ENCODE data around the gene PIBF1. TPM values are rescaled to one million over a fixed set of nuclear protein-coding genes. Genes with fewer than 3 reads are reported as not detected.
"Not testable (repeated sequence)": the region's sequence is repeated elsewhere in the genome, so short reads cannot be mapped to it uniquely, and the experiment has no call there.

The PIBF1 gene
- total and polyA plus RNA-seq, 7 donors: 6.5 to 24.0 (median 17.7) TPM

DNA sequence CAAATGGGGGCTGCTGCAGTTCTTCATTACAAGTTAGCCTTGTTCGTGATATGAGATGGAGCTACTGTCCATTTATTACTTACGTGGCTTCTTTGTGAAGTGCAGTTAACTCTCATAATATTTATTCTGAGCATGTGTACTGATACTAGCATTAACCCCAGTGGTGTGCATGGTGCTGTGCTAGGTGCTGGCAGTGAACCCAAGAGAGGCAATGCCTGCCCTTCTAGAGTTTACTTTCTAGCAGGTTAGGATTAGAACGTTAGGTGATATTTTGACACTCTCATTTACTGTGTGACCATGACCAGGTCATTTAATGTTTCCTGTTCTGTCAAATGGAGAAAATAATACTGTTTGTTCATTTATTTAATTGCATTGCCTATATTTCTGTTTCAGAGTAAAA lies 16.9 kb downstream of the PIBF1 start:
- Histone ChIP-seq H3K27me3 (no peaks in the 10 kb centered on the region), H3K27ac (no peak overlapping the region), H3K4me3 (no peak overlapping the region), H3K36me3 (peaks cover 6 to 63% (median 8%) of the 10 kb centered on the region in 4 donors), H3K4me1 (no peaks in the 10 kb centered on the region), H3K9me3 (no peaks in the 10 kb centered on the region)
- intact Hi-C loops (cut with DNase I): no loop called here
- DNase-seq: no peak
- TF ChIP-seq, protein P1, sequence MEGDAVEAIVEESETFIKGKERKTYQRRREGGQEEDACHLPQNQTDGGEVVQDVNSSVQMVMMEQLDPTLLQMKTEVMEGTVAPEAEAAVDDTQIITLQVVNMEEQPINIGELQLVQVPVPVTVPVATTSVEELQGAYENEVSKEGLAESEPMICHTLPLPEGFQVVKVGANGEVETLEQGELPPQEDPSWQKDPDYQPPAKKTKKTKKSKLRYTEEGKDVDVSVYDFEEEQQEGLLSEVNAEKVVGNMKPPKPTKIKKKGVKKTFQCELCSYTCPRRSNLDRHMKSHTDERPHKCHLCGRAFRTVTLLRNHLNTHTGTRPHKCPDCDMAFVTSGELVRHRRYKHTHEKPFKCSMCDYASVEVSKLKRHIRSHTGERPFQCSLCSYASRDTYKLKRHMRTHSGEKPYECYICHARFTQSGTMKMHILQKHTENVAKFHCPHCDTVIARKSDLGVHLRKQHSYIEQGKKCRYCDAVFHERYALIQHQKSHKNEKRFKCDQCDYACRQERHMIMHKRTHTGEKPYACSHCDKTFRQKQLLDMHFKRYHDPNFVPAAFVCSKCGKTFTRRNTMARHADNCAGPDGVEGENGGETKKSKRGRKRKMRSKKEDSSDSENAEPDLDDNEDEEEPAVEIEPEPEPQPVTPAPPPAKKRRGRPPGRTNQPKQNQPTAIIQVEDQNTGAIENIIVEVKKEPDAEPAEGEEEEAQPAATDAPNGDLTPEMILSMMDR (IDR thresholded peaks at IDR 0.05): no peak
- TF ChIP-seq EP300 (IDR thresholded peaks at IDR 0.05) (no peak), POLR2A (IDR thresholded peaks at IDR 0.05) (no peak), POLR2AphosphoS5 (IDR thresholded peaks at IDR 0.05) (no peak)
- WGBS, 2 donors: 61 to 62% methylated on average over 3 of the region's 3 CpGs

DNA sequence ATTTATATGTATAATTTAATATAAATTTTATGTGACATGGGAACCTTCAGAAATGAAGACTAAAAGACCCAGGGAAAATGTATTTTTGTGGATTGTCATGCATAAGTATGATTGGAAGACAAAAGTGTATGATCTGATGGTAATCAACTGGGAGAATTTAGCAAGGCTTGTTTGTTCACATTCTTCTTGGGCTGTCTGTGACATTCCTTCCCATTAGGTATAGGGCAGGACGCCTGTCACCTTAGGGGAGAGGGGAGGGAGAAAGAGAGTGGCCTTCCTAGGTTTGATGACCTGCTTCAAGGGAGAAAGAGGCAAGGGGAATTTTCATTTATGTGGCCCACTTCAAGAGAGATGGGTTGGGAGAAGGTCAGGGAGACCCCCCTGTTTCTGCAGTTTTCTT lies 22.4 kb downstream of the PIBF1 start:
- no peak for DNase-seq
- Histone ChIP-seq H3K4me1 (no peaks in the 10 kb centered on the region), H3K4me3 (no peak overlapping the region), H3K36me3 (peaks cover 0 to 26% (median 0%) of the 10 kb centered on the region in 4 donors), H3K9me3 (no peaks in the 10 kb centered on the region), H3K27ac (no peak overlapping the region), H3K27me3 (no peaks in the 10 kb centered on the region)
- WGBS, 2 donors: 93 to 100% methylated on average over 1 of the region's 1 CpG
- no peak for TF ChIP-seq POLR2AphosphoS5 (IDR thresholded peaks at IDR 0.05)
- no peak for TF ChIP-seq EP300 (IDR thresholded peaks at IDR 0.05)
- TF ChIP-seq, protein P1 (IDR thresholded peaks at IDR 0.05): no peak
- TF ChIP-seq POLR2A (IDR thresholded peaks at IDR 0.05): no peak
- intact Hi-C loops (cut with DNase I): no loop called here

DNA sequence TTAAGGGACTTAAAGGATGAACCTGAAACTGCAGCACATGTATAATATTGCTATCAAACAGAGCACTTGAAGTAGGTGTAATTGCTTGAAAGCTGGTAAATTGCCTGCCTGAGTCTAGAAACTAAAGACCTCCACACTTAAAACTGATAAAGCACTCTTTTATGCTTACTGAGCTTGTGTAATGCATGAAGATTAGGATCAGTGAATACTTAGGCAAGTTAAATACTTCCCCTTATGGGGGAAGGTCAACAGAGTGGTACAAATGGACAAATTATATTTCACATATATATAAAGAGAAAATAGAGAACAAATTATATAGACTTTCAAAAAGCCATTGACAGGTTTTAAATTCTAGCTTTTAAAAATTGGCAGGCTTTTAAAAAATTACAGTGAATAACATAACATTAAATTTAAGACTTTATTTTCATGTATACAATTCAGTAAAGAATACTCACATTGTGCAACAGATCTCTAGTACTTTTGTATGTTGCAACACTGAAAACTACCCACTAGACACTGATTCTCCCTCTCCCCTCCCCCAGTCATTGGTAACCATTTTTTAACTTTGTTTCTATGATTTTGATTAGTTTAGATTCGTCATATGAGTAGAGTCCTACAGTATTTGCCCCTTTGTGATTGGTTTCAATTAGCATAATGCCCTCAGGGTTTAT lies 23.9 kb downstream of the PIBF1 start:
- intact Hi-C loops (cut with DNase I): no loop called here
- no peaks in the 10 kb centered on the region for H3K27me3 ChIP-seq
- TF ChIP-seq, protein P1 (IDR thresholded peaks at IDR 0.05): no peak
- TF ChIP-seq POLR2A (IDR thresholded peaks at IDR 0.05): no peak
- no peak for TF ChIP-seq POLR2AphosphoS5 (IDR thresholded peaks at IDR 0.05)
- TF ChIP-seq EP300 (IDR thresholded peaks at IDR 0.05): no peak
- WGBS, 2 donors: 99 to 100% methylated on average over 1 of the region's 1 CpG
- no peaks in the 10 kb centered on the region for H3K4me1 ChIP-seq
- no peaks in the 10 kb centered on the region for H3K9me3 ChIP-seq
- H3K4me3 ChIP-seq: no peak overlapping the region
- DNase-seq: no peak
- no peak overlapping the region for H3K27ac ChIP-seq
- peaks cover 0 to 18% (median 0%) of the 10 kb centered on the region in 4 donors for H3K36me3 ChIP-seq

DNA sequence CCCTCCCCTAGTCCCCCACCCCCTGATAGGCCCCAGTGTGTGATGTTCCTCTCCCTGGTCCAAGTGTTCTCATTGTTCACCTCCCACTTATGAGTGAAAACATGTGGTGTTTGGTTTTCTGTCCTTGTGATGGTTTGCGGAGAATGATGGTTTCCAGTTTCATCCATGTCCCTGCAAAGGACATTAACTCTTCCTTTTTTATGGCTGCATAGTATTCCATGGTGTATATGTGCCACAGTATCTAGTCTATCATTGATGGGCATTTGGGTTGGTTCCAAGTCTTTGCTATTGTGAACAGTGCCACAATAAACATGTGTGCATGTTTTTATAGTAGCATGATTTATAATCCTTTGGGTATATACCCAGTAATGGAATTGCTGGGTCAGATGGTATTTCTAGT lies 24.6 kb downstream of the PIBF1 start:
- H3K4me3 ChIP-seq; DNase-seq; H3K27ac ChIP-seq; intact Hi-C loops (cut with DNase I); H3K4me1 ChIP-seq; H3K27me3 ChIP-seq; H3K9me3 ChIP-seq: not testable (repeated sequence)
- H3K36me3 ChIP-seq: peaks cover 0 to 16% (median 0%) of the 10 kb centered on the region in 4 donors
- WGBS, 2 donors: 98 to 100% methylated on average over 1 of the region's 1 CpG

DNA sequence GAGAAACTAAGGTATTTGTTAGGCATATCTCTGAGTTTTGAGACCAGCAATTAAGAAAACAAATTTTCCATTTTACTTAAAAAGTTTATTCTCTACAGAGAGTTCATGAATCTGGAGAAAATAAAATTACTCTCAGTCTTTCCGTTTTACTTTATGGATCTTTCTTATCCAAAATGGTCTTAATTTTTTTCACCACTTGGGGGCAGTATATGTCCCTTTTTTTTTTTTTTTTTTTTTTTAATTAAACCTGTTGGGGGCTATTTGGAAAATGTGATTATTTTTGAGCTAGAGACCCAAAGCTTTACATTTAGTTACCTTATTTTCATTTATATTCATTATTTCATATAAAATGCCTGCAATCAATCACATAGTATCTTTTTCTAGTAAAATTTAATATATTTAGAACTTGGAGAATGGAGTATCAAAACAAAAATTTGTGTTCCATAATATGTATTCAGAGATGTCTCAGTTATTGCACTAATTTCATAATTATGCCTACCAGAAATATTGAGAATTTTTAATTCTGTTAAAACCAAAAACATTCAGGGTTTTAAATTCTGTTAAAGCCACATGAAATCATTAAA lies 27.1 kb downstream of the PIBF1 start:
- Histone ChIP-seq H3K36me3 (peaks cover 0 to 13% (median 0%) of the 10 kb centered on the region in 4 donors), H3K9me3 (no peaks in the 10 kb centered on the region), H3K27ac (no peak overlapping the region), H3K4me1 (no peaks in the 10 kb centered on the region), H3K4me3 (no peak overlapping the region), H3K27me3 (no peaks in the 10 kb centered on the region)
- no peak for DNase-seq
- TF ChIP-seq EP300 (IDR thresholded peaks at IDR 0.05) (no peak), POLR2A (IDR thresholded peaks at IDR 0.05) (no peak), POLR2AphosphoS5 (IDR thresholded peaks at IDR 0.05) (no peak)
- TF ChIP-seq, protein P1 (IDR thresholded peaks at IDR 0.05): peak in 2 of 4 experiments; percentile 14 to 23
- WGBS, 2 donors: 5 to 20% methylated on average over 1 of the region's 1 CpG
- intact Hi-C loops (cut with DNase I): no loop called here
